Raji (cell line): ENCODE results near the gene SLAMF9.

Source experiments
- POLR2A ChIP-seq: IDR thresholded peaks from 2 replicates; pipeline ENCODE4 v1.6.1; 2011; ENCODE audit warnings: low read depth, low read length, control low read depth; ENCODE audit not compliant: insufficient read depth

Gene SLAMF9

GRCh38 chr1:159953536-159954515 is at the start of gene SLAMF9:
Gene SLAMF9 (minus strand): TSS chr1:159954237. CDS start chr1:159954137, 100 bp downstream.
- no peak for TF ChIP-seq POLR2A

GRCh38 chr1:160001440-160001839 is 47.4 kb upstream of the SLAMF9 start:
- TF ChIP-seq POLR2A, result no peak

- no peak for TF ChIP-seq POLR2A
These were observed 45.2 kb upstream of the SLAMF9 start for GRCh38 chr1:159999204-159999603.

GRCh38 chr1:159996653-159997052 is 42.6 kb upstream of the SLAMF9 start:
- no peak for TF ChIP-seq POLR2A

GRCh38 chr1:159994896-159995295 is 40.9 kb upstream of the SLAMF9 start:
- no peak for TF ChIP-seq POLR2A

- TF ChIP-seq POLR2A, result no peak
These were observed 39.9 kb upstream of the SLAMF9 start for GRCh38 chr1:159993911-159994310.

- no peak for TF ChIP-seq POLR2A
These were observed 38.1 kb upstream of the SLAMF9 start for GRCh38 chr1:159992161-159992560.

- no peak for TF ChIP-seq POLR2A
These were observed 37.5 kb upstream of the SLAMF9 start for GRCh38 chr1:159991513-159991912.

GRCh38 chr1:159990005-159990404 is 36.0 kb upstream of the SLAMF9 start:
- TF ChIP-seq POLR2A, result no peak

GRCh38 chr1:159989581-159989980 is 35.5 kb upstream of the SLAMF9 start:
- no peak for TF ChIP-seq POLR2A

- no peak for TF ChIP-seq POLR2A
These were observed 34.0 kb upstream of the SLAMF9 start for GRCh38 chr1:159988006-159988405.

- TF ChIP-seq POLR2A, result no peak
These were observed 33.1 kb upstream of the SLAMF9 start for GRCh38 chr1:159987186-159987585.

- no peak for TF ChIP-seq POLR2A
These were observed 32.5 kb upstream of the SLAMF9 start for GRCh38 chr1:159986531-159986930.

- no peak for TF ChIP-seq POLR2A
These were observed 32.1 kb upstream of the SLAMF9 start for GRCh38 chr1:159986093-159986492.

- no peak for TF ChIP-seq POLR2A
These were observed 31.4 kb upstream of the SLAMF9 start for GRCh38 chr1:159985473-159985872.

- no peak for TF ChIP-seq POLR2A
These were observed 29.6 kb upstream of the SLAMF9 start for GRCh38 chr1:159983681-159984080.

GRCh38 chr1:159982280-159982679 is 28.2 kb upstream of the SLAMF9 start:
- TF ChIP-seq POLR2A, result no peak

- no peak for TF ChIP-seq POLR2A
These were observed 27.5 kb upstream of the SLAMF9 start for GRCh38 chr1:159981351-159982055.
